WTC11 (cell line): ENCODE results near the gene M6PR. TPM values are rescaled to one million over a fixed set of nuclear protein-coding genes. Genes with fewer than 3 reads are reported as not detected.

Experiments
- ATAC-seq: fragments of 200-7000 bp; cut with Tn5 transposase; 2 replicates; pipeline ENCODE4 v1.10.0; 2021; ENCODE audit warnings: mild to moderate bottlenecking, moderate library complexity
- CTCF ChIA-PET: fragments of 300-600 bp; sonication (Branson Sonifier 250); formaldehyde crosslinking; loops from one replicate; lab custom pipeline; 2021; ENCODE audit warnings: antibody characterized with exemption; lab: Charles Lee
- POLR2A ChIA-PET: fragments of 350-600 bp; sonication (Branson Sonifier 250); formaldehyde crosslinking; loops from one replicate; lab custom pipeline; 2021; ENCODE audit warnings: antibody characterized with exemption; lab: Charles Lee
- DNase-seq: peaks from one replicate; pipeline ENCODE4 v3.0.0; 2021; ENCODE audit warnings: low spot score
- H3K27ac Mint-ChIP-seq: 2 replicates; pipeline ENCODE4 v1.8.0; 2021; ENCODE audit warnings: mixed read lengths
- H3K27me3 Mint-ChIP-seq: 2 replicates; pipeline ENCODE4 v1.8.0; 2021; ENCODE audit warnings: low read depth, mild to moderate bottlenecking, moderate library complexity, mixed read lengths
- H3K36me3 Mint-ChIP-seq: 2 replicates; pipeline ENCODE4 v1.8.0; 2021; ENCODE audit warnings: mixed read lengths
- H3K4me1 Mint-ChIP-seq: 2 replicates; pipeline ENCODE4 v1.8.0; 2022; ENCODE audit warnings: mixed read lengths
- H3K4me3 Mint-ChIP-seq: 2 replicates; pipeline ENCODE4 v1.8.0; 2021; ENCODE audit warnings: mild to moderate bottlenecking, moderate library complexity, mixed read lengths
- H3K9me3 Mint-ChIP-seq: 2 replicates; pipeline ENCODE4 v1.8.0; 2021; ENCODE audit warnings: mixed read lengths
- AFF4 ChIP-seq: sonication (generic); formaldehyde crosslinking; IDR thresholded peaks from 2 replicates; pipeline ENCODE4 v1.8.1; 2023; ENCODE audit warnings: mild to moderate bottlenecking, missing genetic modification reagents, borderline replicate concordance
- ATF3 ChIP-seq: sonication (generic); formaldehyde crosslinking; conservative IDR thresholded peaks from 2 replicates; pipeline ENCODE4 v1.8.1; 2022; ENCODE audit warnings: mild to moderate bottlenecking, missing genetic modification reagents
- CREM ChIP-seq: sonication (generic); formaldehyde crosslinking; IDR thresholded peaks from 2 replicates; pipeline ENCODE4 v1.8.1; 2022; ENCODE audit warnings: mild to moderate bottlenecking, missing genetic modification reagents, moderate library complexity
- ERG ChIP-seq: fragments of 250-450 bp; sonication (Bioruptor Pico); IDR thresholded peaks from 2 replicates; pipeline ENCODE4 v1.8.0; 2021; ENCODE audit warnings: mild to moderate bottlenecking
- FOXP1 ChIP-seq: sonication (generic); formaldehyde crosslinking; IDR thresholded peaks from 2 replicates; pipeline ENCODE4 v1.8.0; 2022; ENCODE audit warnings: missing genetic modification reagents, mild to moderate bottlenecking, moderate library complexity, borderline replicate concordance
- GABPB1 ChIP-seq: sonication (generic); formaldehyde crosslinking; IDR thresholded peaks from 2 replicates; pipeline ENCODE4 v1.8.1; 2023; ENCODE audit warnings: mild to moderate bottlenecking, missing genetic modification reagents
- OVOL2 ChIP-seq: fragments of 250-450 bp; sonication (Bioruptor Pico); IDR thresholded peaks from 2 replicates; pipeline ENCODE4 v1.9.0; 2021; ENCODE audit warnings: mild to moderate bottlenecking, borderline replicate concordance
- PRDM15 ChIP-seq: sonication (generic); formaldehyde crosslinking; IDR thresholded peaks from 2 replicates; pipeline ENCODE4 v1.8.0; 2022; ENCODE audit warnings: missing genetic modification reagents
- PRRX2 ChIP-seq: fragments of 250-450 bp; sonication (Bioruptor Pico); IDR thresholded peaks from 2 replicates; pipeline ENCODE4 v1.8.0; 2021; ENCODE audit warnings: mild to moderate bottlenecking
- SMAD4 ChIP-seq: sonication (generic); formaldehyde crosslinking; IDR thresholded peaks from 2 replicates; pipeline ENCODE4 v1.8.0; 2022; ENCODE audit warnings: mild to moderate bottlenecking, missing genetic modification reagents
- STAT6 ChIP-seq: sonication (generic); formaldehyde crosslinking; conservative IDR thresholded peaks from 2 replicates; pipeline ENCODE4 v1.8.1; 2023; ENCODE audit warnings: mild to moderate bottlenecking, low read depth, missing genetic modification reagents, moderate library complexity
- TEAD4 ChIP-seq: sonication (generic); formaldehyde crosslinking; IDR thresholded peaks from 2 replicates; pipeline ENCODE4 v1.8.0; 2022; ENCODE audit warnings: mild to moderate bottlenecking, missing genetic modification reagents
- TP53 ChIP-seq: sonication (generic); formaldehyde crosslinking; IDR thresholded peaks from 2 replicates; pipeline ENCODE4 v1.8.1; 2023; ENCODE audit warnings: mild to moderate bottlenecking, missing genetic modification reagents
- USF1 ChIP-seq: sonication (generic); formaldehyde crosslinking; IDR thresholded peaks from 2 replicates; pipeline ENCODE4 v1.8.0; 2022; ENCODE audit warnings: mild to moderate bottlenecking, missing genetic modification reagents
- ZBTB43 ChIP-seq: sonication (generic); formaldehyde crosslinking; IDR thresholded peaks from 2 replicates; pipeline ENCODE4 v1.8.1; 2023; ENCODE audit warnings: mild to moderate bottlenecking, missing genetic modification reagents
- ZNF138 ChIP-seq: sonication (generic); formaldehyde crosslinking; conservative IDR thresholded peaks from 2 replicates; pipeline ENCODE4 v1.8.1; 2022; ENCODE audit warnings: mild to moderate bottlenecking, moderate library complexity, missing genetic modification reagents
- total RNA-seq: library from RNA; stranded (reverse); gene quantifications from 3 replicates; pipeline ENCODE4 v1.2.3, GENCODE V29; 2021

M6PR gene
- total RNA-seq, 1 experiment from 2014 or later, result 139 TPM

GRCh38 chr12:8968761-8969160, 19.3 kb upstream of the M6PR start (continued):
- TF ChIP-seq ZBTB43 (CRISPR knock-in tag) (no peak), AFF4 (CRISPR knock-in tag) (no peak), FOXP1 (CRISPR knock-in tag) (no peak), STAT6 (CRISPR knock-in tag) (no peak)

- H3K4me1 Mint-ChIP-seq, result peaks cover 10% of the 10 kb centered on the region
Measured at GRCh38 chr12:8960176-8960575, 10.7 kb upstream of the M6PR start.

More at GRCh38 chr12:8960176-8960575, 10.7 kb upstream of the M6PR start:
- Mint-ChIP-seq H3K27me3 (peaks cover 3% of the 10 kb centered on the region; the same call in 1 of the 2 replicates), H3K36me3 (peaks cover 50% of the 10 kb centered on the region), H3K9me3 (peaks cover 32% of the 10 kb centered on the region), H3K27ac (no peak overlapping the region), H3K4me3 (no peak overlapping the region)
- DNase-seq (no peak), ATAC-seq (no peak)
- ChIA-PET CTCF (no interaction called here), POLR2A (no interaction called here)
- no peak for TF ChIP-seq OVOL2 (CRISPR knock-in tag)
- TF ChIP-seq PRRX2, result no peak
- TF ChIP-seq SMAD4 (CRISPR knock-in tag), result no peak
- TF ChIP-seq PRDM15 (CRISPR knock-in tag), result no peak
- TF ChIP-seq TP53 (CRISPR knock-in tag), result no peak
- no peak for TF ChIP-seq TEAD4 (CRISPR knock-in tag)
- no peak for TF ChIP-seq ERG (CRISPR knock-in tag)
- no peak for TF ChIP-seq ATF3 (CRISPR knock-in tag)
- no peak for TF ChIP-seq GABPB1 (CRISPR knock-in tag)
- no peak for TF ChIP-seq CREM (CRISPR knock-in tag)
- no peak for TF ChIP-seq ZNF138 (CRISPR knock-in tag)
- TF ChIP-seq USF1 (CRISPR knock-in tag), result no peak
